ENCODE measurements around the gene CCDC13. TPM values are rescaled to one million over a fixed set of nuclear protein-coding genes. Genes with fewer than 3 reads are reported as not detected.

CCDC13 gene
- total and polyA plus RNA-seq, 2 of the 13 experiments (the other 11 are each of a cell fraction or from before 2014, with no cell fraction given), result 0.22 to 0.51 TPM

- TF ChIP-seq SIN3B (IDR thresholded peaks at IDR 0.05; ENCODE audit: low read length), result no peak
- no peak for TF ChIP-seq JUND (CRISPR knock-in tag; IDR thresholded peaks at IDR 0.05)
- 0 out of 2 replicates have a peak, but pooled peaks have one; percentile 48 for TF ChIP-seq HOXA5 (CRISPR knock-in tag; IDR thresholded peaks at IDR 0.05)
- peak; percentile 37; the same call in 1 of the 2 replicates for TF ChIP-seq NR2C2 (CRISPR knock-in tag; IDR thresholded peaks at IDR 0.05; ENCODE audit: borderline replicate concordance)
- TF ChIP-seq ZNF766 (CRISPR knock-in tag; IDR thresholded peaks at IDR 0.05; ENCODE audit: borderline replicate concordance), result no peak
- TF ChIP-seq ZNF274 (CRISPR knock-in tag; IDR thresholded peaks at IDR 0.05), result peak; percentile 49; the same call in 1 of the 2 replicates
- no peak for TF ChIP-seq NR3C1 (CRISPR knock-in tag; IDR thresholded peaks at IDR 0.05)
- TF ChIP-seq KDM3A (CRISPR knock-in tag; IDR thresholded peaks at IDR 0.05; ENCODE audit: low read depth), result no peak
- TF ChIP-seq IRF2 (CRISPR knock-in tag; IDR thresholded peaks at IDR 0.05), result 0 out of 2 replicates have a peak, but pooled peaks have one; percentile 40
- TF ChIP-seq POGK (CRISPR knock-in tag; conservative IDR thresholded peaks at IDR 0.05), result 0 out of 2 replicates have a peak, but pooled peaks have one; percentile 50
- TF ChIP-seq ZSCAN29 (CRISPR knock-in tag; conservative IDR thresholded peaks at IDR 0.05), result no peak
- TF ChIP-seq, protein P1, sequence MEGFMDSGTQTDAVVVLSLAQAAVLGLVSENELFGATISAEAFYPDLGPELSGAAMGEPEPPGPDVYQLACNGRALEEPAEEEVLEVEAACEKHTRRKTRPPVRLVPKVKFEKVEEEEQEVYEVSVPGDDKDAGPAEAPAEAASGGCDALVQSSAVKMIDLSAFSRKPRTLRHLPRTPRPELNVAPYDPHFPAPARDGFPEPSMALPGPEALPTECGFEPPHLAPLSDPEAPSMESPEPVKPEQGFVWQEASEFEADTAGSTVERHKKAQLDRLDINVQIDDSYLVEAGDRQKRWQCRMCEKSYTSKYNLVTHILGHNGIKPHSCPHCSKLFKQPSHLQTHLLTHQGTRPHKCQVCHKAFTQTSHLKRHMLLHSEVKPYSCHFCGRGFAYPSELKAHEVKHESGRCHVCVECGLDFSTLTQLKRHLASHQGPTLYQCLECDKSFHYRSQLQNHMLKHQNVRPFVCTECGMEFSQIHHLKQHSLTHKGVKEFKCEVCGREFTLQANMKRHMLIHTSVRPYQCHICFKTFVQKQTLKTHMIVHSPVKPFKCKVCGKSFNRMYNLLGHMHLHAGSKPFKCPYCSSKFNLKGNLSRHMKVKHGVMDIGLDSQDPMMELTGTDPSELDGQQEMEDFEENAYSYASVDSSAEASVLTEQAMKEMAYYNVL (CRISPR knock-in tag; IDR thresholded peaks at IDR 0.05; ENCODE audit: borderline replicate concordance), result 0 out of 2 replicates have a peak, but pooled peaks have one; percentile 44
- no peak for TF ChIP-seq ZNF263 (CRISPR knock-in tag; IDR thresholded peaks at IDR 0.05)
- TF ChIP-seq GTF3A (CRISPR knock-in tag; conservative IDR thresholded peaks at IDR 0.05), result no peak
- TF ChIP-seq, protein P2, sequence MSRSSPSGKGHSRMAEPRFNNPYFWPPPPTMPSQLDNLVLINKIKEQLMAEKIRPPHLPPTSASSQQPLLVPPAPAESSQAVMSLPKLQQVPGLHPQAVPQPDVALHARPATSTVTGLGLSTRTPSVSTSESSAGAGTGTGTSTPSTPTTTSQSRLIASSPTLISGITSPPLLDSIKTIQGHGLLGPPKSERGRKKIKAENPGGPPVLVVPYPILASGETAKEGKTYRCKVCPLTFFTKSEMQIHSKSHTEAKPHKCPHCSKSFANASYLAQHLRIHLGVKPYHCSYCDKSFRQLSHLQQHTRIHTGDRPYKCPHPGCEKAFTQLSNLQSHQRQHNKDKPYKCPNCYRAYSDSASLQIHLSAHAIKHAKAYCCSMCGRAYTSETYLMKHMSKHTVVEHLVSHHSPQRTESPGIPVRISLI (CRISPR knock-in tag; IDR thresholded peaks at IDR 0.05; ENCODE audit: borderline replicate concordance), result no peak
- TF ChIP-seq JUN (CRISPR knock-in tag; IDR thresholded peaks at IDR 0.05), result peak; percentile 64; the same call in 1 of the 2 replicates
- peak; percentile 11; the same call in 1 of the 2 replicates for TF ChIP-seq MIER2 (CRISPR knock-in tag; IDR thresholded peaks at IDR 0.05)
- TF ChIP-seq ZNF331 (CRISPR knock-in tag; IDR thresholded peaks at IDR 0.05), result peak; percentile 18; the same call in 1 of the 2 replicates
- TF ChIP-seq NCOA2 (CRISPR knock-in tag; IDR thresholded peaks at IDR 0.05), result peak; percentile 61; the same call in 1 of the 2 replicates
- TF ChIP-seq ERF (CRISPR knock-in tag; IDR thresholded peaks at IDR 0.05), result 0 out of 2 replicates have a peak, but pooled peaks have one; percentile 30
- no peak for TF ChIP-seq ZNF619 (CRISPR knock-in tag; IDR thresholded peaks at IDR 0.05)
- TF ChIP-seq KMT2B (CRISPR knock-in tag; IDR thresholded peaks at IDR 0.05), result peak; percentile 45; the same call in 1 of the 2 replicates
- TF ChIP-seq SOX6 (IDR thresholded peaks at IDR 0.05), result no peak
- peak; percentile 71; the same call in 1 of the 2 replicates for TF ChIP-seq SOX6 (CRISPR knock-in tag; IDR thresholded peaks at IDR 0.05)
- TF ChIP-seq ZFY (CRISPR knock-in tag; IDR thresholded peaks at IDR 0.05), result peak; percentile 27
- TF ChIP-seq, protein P3, sequence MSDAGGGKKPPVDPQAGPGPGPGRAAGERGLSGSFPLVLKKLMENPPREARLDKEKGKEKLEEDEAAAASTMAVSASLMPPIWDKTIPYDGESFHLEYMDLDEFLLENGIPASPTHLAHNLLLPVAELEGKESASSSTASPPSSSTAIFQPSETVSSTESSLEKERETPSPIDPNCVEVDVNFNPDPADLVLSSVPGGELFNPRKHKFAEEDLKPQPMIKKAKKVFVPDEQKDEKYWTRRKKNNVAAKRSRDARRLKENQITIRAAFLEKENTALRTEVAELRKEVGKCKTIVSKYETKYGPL (CRISPR knock-in tag; IDR thresholded peaks at IDR 0.05), result no peak
- TF ChIP-seq ISL2 (CRISPR knock-in tag; IDR thresholded peaks at IDR 0.05), result peak; percentile 87
Observed at GRCh38 chr3:42805141-42805821, 32.2 kb upstream of the CCDC13 start (continued).

Data from HepG2 (cell line).